Stimulated activated CD4-positive, alpha-beta T cell treated with anti-CD3 and anti-CD28 coated beads, TNF-alpha, amount 100 ng/mL, for 48 hours (primary cell): ENCODE data around the gene TTF1.
A peak's percentile ranks its signal among the peaks of the same experiment; 100 is the strongest.

ENCODE experiments used
- DNase-seq, 3 donors: peaks; one replicate each; pipeline ENCODE4 v3.0.0-alpha.2; 2020; ENCODE audit warnings: low read depth in 3 of 3

The TTF1 gene

DNA sequence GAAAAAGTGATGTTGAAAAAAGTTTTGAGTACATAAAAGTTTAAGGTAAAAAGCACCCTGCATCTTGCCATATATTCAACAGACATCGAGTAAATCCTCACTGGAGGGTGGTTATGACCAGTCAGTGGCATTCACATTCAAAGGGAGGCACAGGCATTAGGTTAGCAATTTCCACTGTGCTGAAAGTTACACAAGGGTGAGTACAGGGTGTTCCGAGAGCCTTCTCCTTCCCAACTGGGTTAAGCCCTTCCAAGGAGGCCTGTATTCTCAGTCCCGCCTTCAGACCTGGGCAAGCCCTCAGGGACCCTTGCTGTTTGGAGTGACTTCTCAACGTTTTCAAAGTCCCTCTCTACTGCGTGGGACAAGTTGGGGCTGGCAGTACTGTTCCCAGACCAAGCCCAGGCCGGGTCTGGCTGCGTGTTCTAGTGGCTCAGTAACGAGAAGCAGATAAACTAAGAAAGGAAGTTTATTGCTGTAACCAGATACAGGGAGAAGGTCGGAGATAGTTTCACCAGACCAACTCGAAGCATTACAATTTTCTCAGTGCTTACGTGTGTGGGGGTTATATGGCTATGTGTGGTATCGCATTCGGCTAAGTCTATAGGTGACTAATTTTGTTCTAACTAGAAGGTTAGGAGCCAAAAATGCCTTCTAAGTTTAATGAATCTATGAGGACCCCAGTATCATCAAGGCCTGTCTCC lies 38.9 kb downstream of the TTF1 start:
- DNase-seq = no peak

DNA sequence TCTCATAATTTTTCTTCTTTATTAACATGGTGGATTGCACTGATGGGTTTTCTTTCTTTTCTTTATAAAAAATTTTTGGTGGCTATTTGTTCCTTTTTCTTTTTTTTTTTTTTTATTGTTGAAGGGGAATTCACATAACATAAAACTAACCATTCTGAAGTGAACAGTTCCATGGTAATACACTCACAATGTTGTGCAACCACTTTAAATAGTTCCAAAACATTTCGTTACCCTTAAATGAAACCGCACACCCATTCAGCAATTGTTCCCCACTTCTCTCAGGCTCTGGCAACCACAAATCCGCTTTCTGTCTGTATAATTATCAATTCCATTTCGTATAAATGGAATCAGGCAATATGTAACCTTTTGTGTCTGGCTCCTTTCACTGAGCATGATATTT lies 40.2 kb downstream of the TTF1 start:
- no peak for DNase-seq

DNA sequence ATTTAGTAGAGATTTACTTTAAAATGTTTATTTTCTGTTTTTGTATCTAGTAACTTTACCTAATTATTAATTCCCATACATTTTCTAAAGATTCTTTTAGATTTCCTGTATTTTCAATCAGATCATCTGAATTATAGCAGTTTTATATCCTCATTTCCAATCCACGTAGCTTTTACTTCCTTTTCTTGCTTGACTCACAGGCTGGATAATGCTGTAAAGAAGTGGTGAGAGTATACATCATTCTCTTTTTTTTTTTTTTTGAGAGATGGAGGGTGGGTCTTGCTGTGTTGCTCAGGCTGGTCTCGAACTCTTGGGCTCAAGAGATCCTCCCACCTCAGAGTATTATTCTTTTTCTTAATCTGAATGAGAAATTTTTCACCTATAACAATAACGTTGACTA lies 40.7 kb downstream of the TTF1 start:
- DNase-seq = no peak

DNA sequence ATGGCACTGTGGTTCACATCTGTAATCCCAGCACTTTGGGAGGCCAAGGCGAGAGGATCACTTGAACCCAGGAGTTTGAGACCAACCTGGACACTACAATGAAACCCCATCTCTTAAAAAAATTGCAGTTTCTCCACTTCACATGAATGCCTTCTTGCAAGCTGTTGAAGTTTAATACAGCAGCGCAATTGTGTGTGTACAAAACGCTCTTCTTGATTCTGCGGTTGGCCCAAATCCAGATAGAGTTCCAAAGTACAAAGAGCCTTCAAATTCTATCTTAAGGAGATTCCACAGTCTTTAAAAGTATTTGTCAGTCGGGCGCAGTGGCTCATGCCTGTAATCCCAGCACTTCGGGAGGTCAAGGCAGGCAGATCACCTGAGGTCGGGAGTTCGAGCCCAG lies 42.6 kb downstream of the TTF1 start:
- DNase-seq = no peak

DNA sequence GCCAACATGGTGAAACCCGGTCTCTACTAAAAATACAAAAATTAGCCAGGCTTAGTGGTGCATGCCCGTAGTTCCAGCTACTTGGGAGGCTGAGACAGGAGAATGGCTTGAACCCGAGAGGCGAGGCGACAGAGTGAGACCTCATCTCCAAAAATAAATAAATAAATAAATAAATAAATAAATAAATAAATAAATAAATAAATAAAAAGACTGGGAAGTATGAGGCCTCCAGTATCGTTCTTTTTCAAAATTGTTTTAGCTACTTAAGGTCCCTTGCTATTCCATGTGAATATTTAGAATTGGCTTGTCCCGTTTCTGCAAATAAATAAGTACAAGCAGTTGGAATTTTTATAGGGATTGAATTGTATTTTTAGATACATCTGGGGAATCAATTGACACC lies 48.9 kb downstream of the TTF1 start:
- DNase-seq = no peak

DNA sequence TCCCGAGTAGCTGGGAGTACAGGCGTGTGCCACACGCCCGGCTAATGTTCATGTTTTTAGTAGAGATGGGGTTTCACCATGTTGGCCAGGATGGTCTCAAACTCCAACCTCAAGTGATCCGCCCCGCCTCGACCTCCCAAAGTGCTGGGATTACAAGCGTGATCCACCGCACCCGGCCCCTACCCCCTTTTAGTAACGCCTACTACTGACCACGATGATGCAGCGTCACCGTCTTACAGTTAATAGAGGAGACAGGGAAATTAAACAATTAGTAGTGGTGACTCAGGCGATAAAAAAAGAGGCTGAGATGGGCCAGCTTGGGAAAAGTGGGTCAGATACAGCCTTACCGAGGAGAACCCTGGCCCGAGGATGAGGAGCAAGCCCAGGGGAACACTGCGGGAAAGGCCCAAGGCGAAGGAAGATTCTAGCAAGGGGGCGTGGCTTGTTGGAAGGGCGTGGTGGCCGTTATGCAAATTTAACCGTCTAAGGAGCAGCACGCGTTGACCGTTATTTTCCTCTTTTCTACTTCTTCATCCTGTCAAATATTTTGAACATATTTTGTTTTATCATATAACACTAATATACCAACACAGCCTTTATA lies 50.2 kb downstream of the TTF1 start:
- DNase-seq = no peak

DNA sequence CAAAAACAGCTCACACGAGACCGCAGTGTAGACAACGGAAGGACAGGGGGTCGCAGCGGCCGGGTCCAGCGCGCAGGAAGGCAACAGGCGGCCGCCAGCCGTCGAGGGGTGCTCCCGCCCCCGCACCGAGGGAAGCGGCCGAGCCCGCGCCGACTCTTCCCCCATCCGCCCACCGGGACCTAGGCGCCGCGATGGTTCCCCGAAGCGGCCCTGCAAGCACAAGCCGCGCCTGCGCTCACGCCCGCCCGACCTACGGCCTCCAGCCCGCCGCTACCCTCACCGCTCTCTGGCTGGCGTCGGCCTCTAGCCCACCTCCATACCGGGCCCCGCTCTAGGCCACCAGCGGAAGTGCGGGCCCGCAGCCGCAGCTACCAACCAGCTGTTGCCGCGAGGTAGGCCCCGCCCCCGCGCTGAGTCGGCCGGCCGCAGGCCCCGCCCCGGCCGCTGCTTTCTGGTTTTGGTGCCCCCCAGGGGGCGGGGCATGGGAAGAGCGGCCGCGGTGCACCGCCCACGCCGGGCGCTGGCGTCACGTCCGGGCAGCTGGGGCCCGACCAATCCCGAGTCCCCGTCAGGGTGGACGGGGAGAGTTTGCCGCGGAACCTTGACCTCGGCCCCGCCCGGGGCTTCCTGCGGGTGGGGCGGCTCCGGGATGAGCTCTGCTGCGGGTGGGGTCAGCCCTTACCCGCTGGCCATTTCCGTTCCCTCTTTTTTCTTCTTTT lies 51.8 kb downstream of the TTF1 start, which contains the start of gene SETX:
TSS of gene SETX (minus strand) at position 350 of the 719 bp plus-strand sequence. CDS start 5,558 bp downstream, outside the sequence.
- peak; percentile 92 to 96 (median 95) for DNase-seq

DNA sequence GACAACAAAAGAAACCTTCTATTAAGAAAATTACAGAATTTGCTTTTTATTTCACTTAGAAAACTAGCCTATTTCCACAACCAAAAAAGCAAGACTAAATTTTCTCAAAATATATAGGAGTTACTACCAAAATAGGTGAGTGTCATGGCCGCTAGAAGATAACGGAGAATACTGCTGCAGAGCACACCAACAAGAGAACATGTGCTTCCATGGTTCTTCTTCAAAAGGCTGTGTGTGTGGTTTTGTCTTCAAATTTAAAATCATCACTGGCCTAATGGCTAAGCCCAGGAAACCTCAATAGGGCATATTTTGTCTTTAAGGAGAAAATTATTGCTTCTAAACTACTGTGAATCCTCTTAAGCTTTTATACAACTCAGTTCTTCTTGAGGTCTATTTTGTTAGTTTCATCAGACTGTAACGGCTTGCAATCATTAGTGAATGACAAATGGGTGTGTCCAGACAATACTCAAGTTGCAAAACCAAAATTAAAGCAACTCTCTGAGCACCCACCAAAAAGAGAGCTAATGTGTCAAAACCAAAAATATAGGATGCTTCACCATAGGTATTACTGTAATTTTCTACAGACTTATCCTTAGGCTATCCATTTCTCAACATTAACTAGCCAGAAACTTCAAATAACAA lies 55.1 kb downstream of the TTF1 start:
- DNase-seq = no peak

DNA sequence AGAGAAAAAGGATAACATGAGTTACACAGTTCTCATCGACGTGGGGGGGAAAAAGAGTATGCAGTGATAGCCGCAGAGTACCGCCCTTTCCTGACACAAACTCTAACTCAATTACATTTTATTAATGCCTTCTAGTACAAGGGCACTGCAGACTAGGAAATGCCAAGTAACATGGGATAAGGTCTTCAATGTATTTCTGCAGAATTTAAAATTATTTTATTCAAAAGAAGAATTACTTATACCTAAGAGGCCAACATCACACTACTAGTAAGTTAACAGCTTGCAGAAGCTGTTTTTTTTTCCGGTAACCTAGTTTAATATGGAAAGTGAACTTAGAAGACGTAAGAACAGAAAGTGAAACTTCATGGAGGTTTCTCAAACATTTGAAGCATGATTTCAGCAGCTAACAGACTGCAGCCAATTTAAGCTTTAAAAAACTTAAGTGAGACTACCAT lies 55.8 kb downstream of the TTF1 start:
- DNase-seq = no peak

DNA sequence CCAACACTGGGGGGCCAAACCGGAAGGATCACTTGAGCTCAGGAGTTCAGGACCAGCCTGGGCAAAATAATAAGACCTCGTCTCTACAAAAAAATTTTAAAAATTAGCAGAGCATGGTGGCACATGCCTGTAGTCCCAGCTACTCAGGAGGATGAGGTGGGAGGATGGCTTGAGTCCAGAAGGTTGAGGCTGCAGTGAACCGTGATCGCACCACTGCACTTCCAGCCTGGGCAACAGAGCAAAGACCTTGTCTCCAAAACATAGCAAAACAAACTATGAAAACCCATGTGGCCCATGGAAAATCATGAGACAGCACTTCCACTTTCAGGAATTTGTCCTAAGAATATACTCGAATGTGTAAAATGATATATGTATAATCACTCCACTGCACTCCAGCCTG lies 58.0 kb downstream of the TTF1 start:
- DNase-seq = no peak

DNA sequence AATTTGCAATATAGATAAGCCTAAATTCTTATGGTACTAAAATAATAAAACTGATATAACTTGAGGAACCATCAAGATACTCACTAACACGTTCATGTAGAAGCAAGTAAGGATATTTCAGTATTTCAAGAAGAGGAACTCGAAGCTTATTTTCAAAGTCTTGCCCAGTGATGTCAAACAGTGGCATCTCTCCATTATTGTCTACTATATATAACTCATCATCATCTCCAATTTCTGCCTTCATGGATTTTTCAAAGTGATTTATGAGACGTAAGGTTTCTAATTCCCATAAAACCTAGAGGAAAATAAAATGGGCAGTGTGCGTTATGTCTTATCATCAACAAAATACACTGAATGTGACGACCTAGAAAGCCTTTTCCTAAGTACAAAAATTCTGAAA lies 60.5 kb downstream of the TTF1 start:
- DNase-seq = no peak

DNA sequence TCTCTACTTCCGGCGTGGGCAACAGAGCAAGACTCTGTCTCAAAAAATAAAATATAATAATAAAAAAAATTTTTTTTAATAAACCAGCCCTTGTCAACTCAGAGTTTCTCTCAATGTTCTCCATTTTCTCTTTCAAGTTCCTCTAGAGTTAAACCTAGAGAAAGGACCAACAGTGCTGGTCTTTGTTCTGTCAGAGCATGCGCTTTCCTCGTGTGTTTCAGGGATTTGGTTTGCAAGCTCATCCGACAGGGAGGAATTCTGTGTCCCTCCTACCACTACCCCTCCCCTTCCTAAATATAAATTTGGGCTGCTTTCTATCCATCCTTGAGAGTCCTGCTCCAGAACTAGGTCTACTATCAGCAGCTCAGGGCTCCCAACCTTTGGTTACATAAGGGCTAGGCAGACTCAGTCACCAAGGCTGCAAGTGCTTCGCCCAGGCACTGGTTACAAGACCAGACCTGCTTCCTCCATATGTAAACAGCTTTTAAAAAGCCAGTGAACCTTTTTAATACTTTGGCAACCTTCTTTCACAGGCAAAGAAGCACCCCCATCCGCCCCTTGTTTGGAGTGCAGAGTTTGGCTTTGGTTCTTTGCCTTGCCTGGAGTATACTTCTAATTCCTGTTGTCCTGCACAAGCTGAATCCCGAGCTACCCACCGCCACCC lies 65.3 kb downstream of the TTF1 start:
- no peak for DNase-seq

DNA sequence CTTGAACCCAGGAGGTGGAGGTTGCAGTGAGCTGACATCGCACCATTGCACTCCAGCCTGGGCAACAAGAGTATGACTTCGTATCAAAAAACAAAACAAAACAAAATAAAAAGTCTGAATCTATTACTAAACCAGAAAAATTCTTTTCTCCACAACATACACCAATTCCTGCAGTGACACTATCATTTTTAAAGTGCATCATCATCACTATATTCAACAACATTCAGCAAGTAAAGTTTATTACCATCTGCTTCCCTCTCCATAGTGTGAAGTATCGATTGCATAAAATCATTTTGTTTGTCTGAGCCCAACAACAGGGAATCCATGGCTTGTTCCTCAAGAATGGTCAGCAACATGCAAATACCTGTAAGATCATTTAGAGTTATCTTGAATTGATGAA lies 72.3 kb downstream of the TTF1 start:
- DNase-seq = no peak

DNA sequence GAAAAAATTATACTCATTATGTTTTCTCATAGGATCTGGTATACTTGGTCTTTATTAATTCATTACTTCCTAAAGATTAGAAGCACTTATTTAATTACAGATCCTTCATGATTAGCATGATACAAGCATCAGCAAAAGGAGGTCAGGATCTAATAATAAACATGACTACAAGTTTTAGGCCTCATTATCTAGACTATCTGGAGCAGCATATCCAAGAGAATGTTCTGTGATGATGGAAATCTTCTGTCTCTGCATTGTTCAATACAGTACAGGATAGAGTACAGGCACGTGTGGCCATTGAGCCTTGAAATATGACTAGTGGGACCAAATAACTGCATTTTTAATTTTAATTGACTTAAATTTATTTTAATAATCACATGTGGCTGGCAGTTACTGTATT lies 73.1 kb downstream of the TTF1 start:
- DNase-seq = no peak

DNA sequence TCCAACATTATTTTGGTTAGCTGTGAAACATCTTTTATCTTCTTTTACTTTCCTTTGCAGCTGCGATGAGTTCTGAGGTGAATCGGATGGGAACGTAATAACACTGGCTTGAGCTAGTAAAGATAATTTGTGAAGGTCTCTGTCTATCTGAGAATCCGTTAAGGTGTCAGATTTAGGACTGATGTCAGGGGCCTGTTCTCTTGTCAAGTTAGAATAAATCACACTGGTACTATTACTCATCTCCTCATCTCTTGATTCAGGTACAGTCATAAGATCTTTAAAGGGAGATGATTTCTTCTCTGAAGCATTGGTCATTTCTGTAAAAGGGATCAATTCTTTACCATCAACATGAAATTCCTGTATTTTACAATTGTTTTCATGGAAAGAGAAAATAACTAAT lies 78.1 kb downstream of the TTF1 start:
- DNase-seq = no peak

DNA sequence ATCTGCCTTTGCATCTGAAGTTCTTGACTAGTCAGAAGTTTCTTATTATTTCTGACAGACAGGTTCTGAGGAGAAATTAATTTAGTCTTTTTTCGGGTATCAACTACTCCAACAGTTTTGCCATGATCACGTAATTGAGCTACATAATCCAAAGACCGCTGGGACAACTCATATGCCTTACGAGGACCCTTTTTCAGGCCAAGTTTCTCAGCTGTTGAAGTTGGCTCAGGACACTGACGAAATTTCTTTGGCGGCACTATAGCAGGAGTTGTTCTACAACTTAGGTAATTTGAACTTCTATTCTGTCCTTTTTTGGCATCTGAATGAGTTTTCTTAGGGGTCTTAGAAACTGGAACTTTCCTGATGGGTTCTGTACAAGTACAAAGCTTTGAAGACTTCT lies 79.1 kb downstream of the TTF1 start:
- DNase-seq = no peak
